Suprapubic skin (tissue), 4 donors: ENCODE results near the gene MPPE1. TPM values are rescaled to one million over a fixed set of nuclear protein-coding genes. Genes with fewer than 3 reads are reported as not detected.
A peak's percentile ranks its signal among the peaks of the same experiment; 100 is the strongest.

Source experiments
- DNase-seq, 2 donors: peaks; one replicate each; pipeline ENCODE4 v3.0.0-alpha.2; 2019; ENCODE audit warnings: low spot score in 2 of 2
- H3K27ac ChIP-seq: fragments of 200-600 bp; sonication (generic); one replicate; pipeline ENCODE4 v1.5.1; 2019
- H3K27me3 ChIP-seq: fragments of 200-600 bp; sonication (generic); one replicate; pipeline ENCODE4 v1.5.1; 2019
- H3K36me3 ChIP-seq: fragments of 200-600 bp; sonication (generic); one replicate; pipeline ENCODE4 v1.5.1; 2019
- H3K4me1 ChIP-seq: fragments of 200-600 bp; sonication (generic); one replicate; pipeline ENCODE4 v1.5.1; 2019
- H3K4me3 ChIP-seq: fragments of 200-600 bp; sonication (generic); one replicate; pipeline ENCODE4 v1.5.1; 2019; ENCODE audit warnings: mild to moderate bottlenecking
- H3K9me3 ChIP-seq: fragments of 200-600 bp; sonication (generic); one replicate; pipeline ENCODE4 v1.5.1; 2019
- CTCF ChIP-seq, 2 donors: fragments of 200-600 bp in 1 of 2; fragments of 450-650 bp in 1 of 2; sonication (generic) in 1 of 2; IDR thresholded peaks; one replicate each; pipeline ENCODE4 v1.5.1; 2016 to 2019; ENCODE audit warnings: antibody characterized with exemption in 2 of 2, mild to moderate bottlenecking in 1 of 2, moderate library complexity in 1 of 2
- EP300 ChIP-seq: sonication (generic); formaldehyde crosslinking; IDR thresholded peaks from one replicate; pipeline ENCODE4 v1.6.1; 2017; ENCODE audit warnings: antibody characterized with exemption
- POLR2A ChIP-seq, 2 donors: fragments of 450-650 bp; IDR thresholded peaks; one replicate each; pipeline ENCODE4 v1.6.1; 2017; ENCODE audit warnings: antibody characterized with exemption in 2 of 2, mild to moderate bottlenecking in 2 of 2, moderate library complexity in 2 of 2
- POLR2AphosphoS5 ChIP-seq, 3 donors: sonication (generic); formaldehyde crosslinking; IDR thresholded peaks; one replicate each; pipeline ENCODE4 v1.6.1; 2017; ENCODE audit warnings: antibody characterized with exemption in 3 of 3
- WGBS: methylation state at CpG from one replicate; pipeline ENCODE4 v1.1.5; 2018; 5-methylcytosine and 5-hydroxymethylcytosine counted together
- total RNA-seq, 4 donors: library from RNA; depleted of rRNA; stranded (reverse); fragments of >200 nt; gene quantifications; one replicate each; pipeline ENCODE4 v1.1.0, GENCODE V29; 2016

Gene MPPE1
- total RNA-seq, 4 donors from 2014 or later: 28.2 to 84.2 (median 40.3) TPM

- H3K27me3 ChIP-seq: no peaks in the 10 kb centered on the region
- no peak overlapping the region for H3K27ac ChIP-seq
- no peaks in the 10 kb centered on the region for H3K4me1 ChIP-seq
- no peak for TF ChIP-seq POLR2A (IDR thresholded peaks at IDR 0.05)
- no peak for TF ChIP-seq CTCF (IDR thresholded peaks at IDR 0.05)
- peak; percentile 55 to 75 for DNase-seq
- WGBS: 88% methylated on average over 11 of the region's 12 CpGs
- no peaks in the 10 kb centered on the region for H3K9me3 ChIP-seq
- no peak overlapping the region for H3K4me3 ChIP-seq
- H3K36me3 ChIP-seq: peaks cover 81% of the 10 kb centered on the region
Observed at GRCh38 chr18:11884396-11885030, 23.6 kb downstream of the MPPE1 start.

GRCh38 chr18:11883153-11883552 is 25.0 kb downstream of the MPPE1 start:
- H3K4me1 ChIP-seq: no peaks in the 10 kb centered on the region
- H3K27ac ChIP-seq: no peak overlapping the region
- WGBS: 61% methylated on average over 1 of the region's 1 CpG
- H3K4me3 ChIP-seq: no peak overlapping the region
- H3K36me3 ChIP-seq: peaks cover 73% of the 10 kb centered on the region
- no peak for DNase-seq
- no peaks in the 10 kb centered on the region for H3K27me3 ChIP-seq
- no peak for TF ChIP-seq CTCF (IDR thresholded peaks at IDR 0.05)
- no peak for TF ChIP-seq POLR2AphosphoS5 (IDR thresholded peaks at IDR 0.05)
- TF ChIP-seq POLR2A (IDR thresholded peaks at IDR 0.05): no peak
- TF ChIP-seq EP300: no peak
- no peaks in the 10 kb centered on the region for H3K9me3 ChIP-seq

- Histone ChIP-seq H3K27me3 (no peaks in the 10 kb centered on the region), H3K27ac (no peak overlapping the region)
- TF ChIP-seq EP300 (no peak), POLR2AphosphoS5 (IDR thresholded peaks at IDR 0.05) (no peak), CTCF (IDR thresholded peaks at IDR 0.05) (no peak), POLR2A (IDR thresholded peaks at IDR 0.05) (no peak)
Observed at GRCh38 chr18:11882636-11883035, 25.5 kb downstream of the MPPE1 start.

GRCh38 chr18:11880586-11881304 is 27.4 kb downstream of the MPPE1 start:
- Histone ChIP-seq H3K27ac (no peak overlapping the region), H3K27me3 (no peaks in the 10 kb centered on the region), H3K4me1 (no peaks in the 10 kb centered on the region), H3K36me3 (peaks cover 60% of the 10 kb centered on the region), H3K4me3 (no peak overlapping the region), H3K9me3 (no peaks in the 10 kb centered on the region)
- TF ChIP-seq POLR2AphosphoS5 (IDR thresholded peaks at IDR 0.05) (no peak), CTCF (IDR thresholded peaks at IDR 0.05) (no peak), POLR2A (IDR thresholded peaks at IDR 0.05) (no peak), EP300 (no peak)
- 98% methylated on average over 26 of the region's 30 CpGs for WGBS
- DNase-seq: peak in 1 of 2 donors; percentile 44

More at GRCh38 chr18:11882636-11883035, 25.5 kb downstream of the MPPE1 start:
- no peak for DNase-seq
- no peaks in the 10 kb centered on the region for H3K4me1 ChIP-seq
- H3K9me3 ChIP-seq: no peaks in the 10 kb centered on the region
- 91% methylated on average over 4 of the region's 4 CpGs for WGBS
- no peak overlapping the region for H3K4me3 ChIP-seq
- H3K36me3 ChIP-seq: peaks cover 71% of the 10 kb centered on the region

- Histone ChIP-seq H3K27me3 (no peaks in the 10 kb centered on the region), H3K36me3 (peaks cover 54% of the 10 kb centered on the region), H3K9me3 (no peaks in the 10 kb centered on the region), H3K27ac (no peak overlapping the region), H3K4me1 (no peaks in the 10 kb centered on the region), H3K4me3 (no peak overlapping the region)
- WGBS: 86% methylated on average over 10 of the region's 10 CpGs
- no peak for DNase-seq
- TF ChIP-seq CTCF (IDR thresholded peaks at IDR 0.05) (no peak), POLR2A (IDR thresholded peaks at IDR 0.05) (no peak), POLR2AphosphoS5 (IDR thresholded peaks at IDR 0.05) (no peak), EP300 (no peak)
Observed at GRCh38 chr18:11877497-11878135, 30.5 kb downstream of the MPPE1 start.
